Midbrain (tissue), 1 donor: ENCODE data around the gene SPTBN1.

Experiments used
- DNase-seq: peaks from one replicate; lab custom pipeline; 2025; lab: John Stamatoyannopoulos, UW

Gene SPTBN1

DNA sequence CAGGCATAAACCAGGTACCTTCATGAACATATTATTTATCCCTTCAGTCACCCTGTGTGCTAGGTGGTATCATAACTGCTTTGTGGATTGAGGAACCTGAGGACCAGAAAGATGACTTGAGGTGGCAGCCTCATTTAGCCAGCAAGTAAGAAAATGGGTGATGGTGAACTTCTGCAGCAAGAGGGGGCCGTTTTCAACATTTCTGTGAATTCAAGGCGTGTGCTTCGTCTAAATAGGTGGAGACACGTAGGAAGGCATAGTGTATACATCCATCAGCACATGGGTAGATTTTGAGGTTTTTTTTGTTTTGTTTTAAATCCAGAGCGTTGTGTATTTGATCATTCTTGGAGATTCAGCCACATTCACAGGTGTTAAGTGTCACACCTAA lies 118.7 kb downstream of the SPTBN1 start:
- DNase-seq, result no peak

DNA sequence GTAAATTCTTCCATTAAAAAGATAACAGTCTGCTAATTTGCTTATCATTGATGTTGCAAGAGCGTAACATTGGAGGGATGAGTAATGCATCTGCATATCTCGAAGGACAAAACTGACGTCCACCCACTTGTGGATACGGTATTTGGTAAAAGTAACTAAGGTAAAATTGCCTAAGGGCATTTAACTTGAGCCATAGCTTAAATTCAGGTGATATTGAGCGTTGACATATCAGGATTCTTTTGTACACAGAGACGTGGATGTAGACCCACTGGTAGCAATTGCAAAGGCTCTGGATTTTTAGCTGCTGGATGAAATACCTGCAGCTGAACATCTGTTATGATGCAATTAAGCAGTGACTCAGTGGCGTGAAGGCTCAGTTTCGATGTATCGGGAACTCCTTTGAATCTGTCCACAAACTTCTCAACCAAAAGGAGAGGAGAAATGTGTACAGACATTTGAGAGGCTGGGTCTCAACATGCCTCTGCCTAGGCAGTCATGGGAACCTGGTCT lies 119.3 kb downstream of the SPTBN1 start:
- DNase-seq, result no peak

DNA sequence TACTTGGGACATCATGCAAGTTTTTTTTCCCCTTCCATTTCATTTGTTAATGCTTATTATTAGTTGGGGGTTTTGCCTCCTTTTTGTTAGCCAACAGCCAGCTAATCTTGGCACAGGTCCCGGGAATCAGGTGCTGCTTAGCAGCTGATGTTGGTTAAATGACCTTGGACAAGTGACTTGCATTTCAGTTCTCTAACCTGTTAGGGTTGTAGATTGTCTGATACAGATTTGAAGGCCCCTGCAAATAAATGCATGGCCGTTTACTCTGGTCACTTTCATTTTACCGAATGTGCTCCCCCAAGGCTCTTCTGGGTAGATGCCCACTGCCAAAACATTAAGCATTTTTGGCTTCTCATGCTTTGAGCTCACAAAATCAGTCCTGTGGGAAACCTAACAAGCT lies 120.9 kb downstream of the SPTBN1 start:
- DNase-seq, result peak; percentile 29

DNA sequence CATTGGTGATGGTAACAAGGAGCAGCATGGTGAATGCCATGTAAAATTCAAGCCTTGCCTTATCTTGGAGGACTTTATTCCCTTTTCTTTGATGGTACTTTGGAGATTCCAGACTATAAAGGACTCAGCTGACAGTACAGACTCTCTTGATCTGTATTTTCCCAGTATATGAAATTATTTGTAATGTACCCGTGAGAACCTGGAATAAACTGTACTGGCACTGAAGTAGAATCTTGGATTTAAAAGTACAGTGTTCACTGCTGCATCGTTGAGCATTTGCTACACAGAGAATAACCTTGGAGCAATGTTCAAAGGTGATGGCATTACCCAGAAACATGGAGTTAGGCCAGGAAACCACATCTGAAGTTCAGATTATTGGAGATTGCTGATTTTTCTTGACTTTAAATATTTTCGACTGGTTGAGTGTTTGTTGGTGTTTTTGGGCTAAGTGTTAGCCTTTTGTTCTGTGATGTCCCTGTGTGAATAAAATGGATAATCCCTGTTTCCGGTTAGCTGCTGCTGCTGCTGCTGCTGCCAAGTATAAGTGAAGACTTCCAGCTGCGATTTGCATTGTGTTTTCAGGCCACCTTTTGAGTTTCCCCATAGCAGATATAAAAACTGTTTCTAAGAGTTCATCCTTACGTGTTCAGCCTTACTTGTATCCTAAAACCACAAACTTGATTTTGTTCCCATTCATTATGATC lies 122.0 kb downstream of the SPTBN1 start:
- DNase-seq, result no peak

DNA sequence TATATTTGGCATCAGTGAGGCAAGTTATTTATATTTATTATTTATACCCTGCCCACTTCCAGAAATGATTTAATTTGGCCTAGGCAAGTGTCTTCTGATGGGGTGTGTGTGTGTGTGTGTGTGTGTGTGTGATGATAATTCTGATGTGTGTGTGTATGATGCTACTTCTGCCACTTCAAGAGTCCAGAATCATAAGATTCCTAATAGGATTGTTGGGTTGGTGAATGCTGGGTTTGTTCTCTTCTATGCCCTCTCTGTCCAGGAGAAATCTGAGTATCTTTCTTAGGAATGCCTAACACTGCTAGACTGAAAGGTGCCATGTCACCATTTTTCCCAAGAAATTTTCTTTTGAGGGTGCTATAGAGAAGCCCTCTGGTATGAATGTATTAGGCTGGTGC lies 122.5 kb downstream of the SPTBN1 start:
- no peak for DNase-seq

DNA sequence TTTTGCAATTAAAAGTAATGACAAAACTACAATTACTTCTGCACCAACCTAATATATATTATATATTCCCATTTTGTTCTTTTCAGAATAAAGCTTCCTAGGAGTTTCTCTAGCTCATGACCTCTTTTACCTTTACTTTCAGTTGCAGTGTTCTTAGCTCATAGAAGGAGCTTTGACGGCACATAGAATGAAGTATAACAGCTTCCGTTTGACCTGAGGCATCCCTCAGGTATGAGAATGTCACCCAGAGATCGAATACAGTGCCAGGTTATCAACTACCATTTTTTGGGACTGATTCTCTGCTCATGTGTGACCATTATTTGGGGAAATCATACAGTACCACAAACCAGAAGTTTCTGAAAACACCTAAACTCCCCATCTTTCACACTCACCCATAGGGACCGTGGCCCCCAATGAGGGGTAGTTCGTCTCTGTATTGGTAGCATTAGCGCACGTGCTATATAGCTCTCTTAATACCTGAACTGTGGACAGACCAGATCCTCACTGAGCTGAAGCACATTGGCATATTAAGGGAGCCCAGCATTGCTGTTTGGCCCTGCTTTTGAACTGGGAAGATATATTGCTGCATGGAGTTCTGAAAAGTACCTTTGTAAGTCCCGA lies 123.0 kb downstream of the SPTBN1 start:
- no peak for DNase-seq

DNA sequence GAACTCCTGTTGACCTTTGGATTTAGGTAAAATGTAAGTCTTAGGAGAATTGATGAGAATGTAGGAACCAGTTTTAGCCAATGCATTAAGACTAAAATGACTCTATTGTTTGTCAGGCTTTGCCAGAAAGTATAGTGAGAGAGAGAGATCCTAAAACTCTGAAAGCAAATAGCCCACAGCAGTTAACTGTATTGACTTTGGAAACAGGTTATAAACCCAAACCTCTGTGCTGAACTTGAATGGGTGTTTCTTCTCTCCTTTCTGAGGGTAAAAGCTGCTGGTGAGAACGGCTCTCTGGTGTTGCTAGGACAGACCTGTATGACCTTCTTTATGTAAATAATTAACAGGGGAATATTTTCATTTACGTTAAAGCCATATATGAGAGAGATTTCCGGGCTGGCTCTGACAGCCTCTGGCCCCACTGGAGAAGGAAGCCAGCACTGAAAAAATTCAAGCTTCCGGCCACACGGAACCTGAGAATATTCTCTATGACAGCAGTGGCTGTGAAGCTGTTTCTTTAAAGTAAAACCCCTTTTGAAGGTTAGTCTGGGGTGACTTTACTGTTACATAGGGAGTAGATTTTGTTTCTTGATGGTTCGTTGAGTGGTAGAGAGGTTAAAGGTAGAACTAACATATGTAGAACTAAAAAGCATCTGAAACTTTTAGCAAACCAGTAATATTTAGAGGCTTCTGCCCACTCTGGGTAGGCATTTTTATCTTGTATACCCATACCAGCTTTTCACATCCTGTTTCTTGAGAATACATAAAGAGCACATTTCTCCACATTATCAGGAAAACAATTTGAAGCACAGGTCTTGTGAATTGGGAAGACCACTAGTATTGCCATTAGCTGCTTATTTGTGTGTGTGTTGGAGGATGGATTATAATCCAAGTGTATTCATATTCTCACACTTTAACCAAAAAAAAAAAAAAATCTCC lies 123.8 kb downstream of the SPTBN1 start:
- no peak for DNase-seq

DNA sequence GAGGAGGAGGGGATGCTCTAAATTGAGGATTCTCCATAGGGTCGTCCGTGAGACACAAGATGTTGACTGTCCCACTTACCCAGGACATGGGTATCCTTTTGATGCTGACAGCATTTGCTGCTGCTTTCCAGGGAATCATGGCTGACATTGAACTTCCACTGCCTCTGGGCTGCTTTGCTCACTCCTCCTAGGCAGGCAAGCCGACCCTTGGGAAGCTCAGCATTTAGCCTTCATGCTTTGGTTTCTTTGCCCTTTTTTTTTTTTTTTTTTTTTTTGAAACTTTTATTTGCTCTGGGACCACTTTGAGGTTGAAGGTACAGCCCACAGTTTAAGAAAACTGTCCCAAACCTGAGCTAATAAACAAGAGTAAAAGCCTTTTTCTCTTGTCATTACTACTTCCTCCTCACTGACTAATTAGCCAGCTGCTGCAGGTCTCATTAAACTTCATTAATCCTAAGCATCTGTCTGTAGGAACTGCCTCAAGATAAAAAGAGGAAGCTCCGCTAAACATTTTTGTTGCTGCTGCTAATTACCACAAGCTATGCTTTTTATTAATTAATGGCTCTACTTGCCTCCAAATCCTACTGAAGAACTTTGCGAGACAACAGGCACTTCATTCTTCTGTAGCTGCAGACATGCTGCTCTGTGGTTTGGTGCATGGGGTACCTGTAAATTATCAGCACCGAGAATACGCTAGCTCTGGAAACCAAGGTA lies 125.4 kb downstream of the SPTBN1 start:
- no peak for DNase-seq

DNA sequence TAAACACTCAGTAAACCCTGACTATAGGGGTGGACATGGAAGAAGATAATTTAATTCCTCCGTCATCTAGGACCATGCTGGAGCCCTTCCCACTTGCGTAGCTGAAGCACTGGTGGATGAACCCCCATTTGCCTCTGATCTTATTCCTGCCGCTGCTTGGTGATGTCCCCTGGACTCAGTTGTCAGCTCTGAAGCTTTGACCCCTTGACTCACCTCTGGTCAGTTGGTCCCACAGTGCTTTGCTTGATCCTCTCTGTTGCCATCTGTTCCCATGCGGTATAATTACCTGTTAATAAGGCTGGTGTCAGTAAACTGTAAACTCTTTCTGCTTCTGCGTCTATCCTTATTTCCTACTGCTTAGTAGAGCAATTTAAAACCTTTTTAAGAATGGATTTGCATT lies 126.9 kb downstream of the SPTBN1 start:
- no peak for DNase-seq

DNA sequence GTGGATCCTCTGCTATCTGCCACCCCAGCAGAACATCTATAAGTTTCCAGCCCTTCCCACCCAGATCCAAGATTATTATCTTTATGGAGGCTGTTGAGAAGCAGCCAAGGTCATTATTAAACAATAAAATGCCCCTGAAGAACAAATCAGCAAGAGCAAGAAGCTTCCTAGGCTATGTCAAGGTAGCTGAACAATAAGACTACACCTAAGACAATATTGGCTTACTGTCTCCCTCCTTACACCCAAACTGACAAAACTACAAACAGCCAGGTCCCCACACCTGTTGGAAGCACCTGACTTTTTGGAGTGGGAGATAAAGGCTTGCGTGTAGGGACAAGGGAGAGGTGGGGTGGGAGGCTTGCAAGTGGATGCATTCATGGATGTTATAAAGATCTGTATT lies 128.5 kb downstream of the SPTBN1 start:
- DNase-seq, result no peak

DNA sequence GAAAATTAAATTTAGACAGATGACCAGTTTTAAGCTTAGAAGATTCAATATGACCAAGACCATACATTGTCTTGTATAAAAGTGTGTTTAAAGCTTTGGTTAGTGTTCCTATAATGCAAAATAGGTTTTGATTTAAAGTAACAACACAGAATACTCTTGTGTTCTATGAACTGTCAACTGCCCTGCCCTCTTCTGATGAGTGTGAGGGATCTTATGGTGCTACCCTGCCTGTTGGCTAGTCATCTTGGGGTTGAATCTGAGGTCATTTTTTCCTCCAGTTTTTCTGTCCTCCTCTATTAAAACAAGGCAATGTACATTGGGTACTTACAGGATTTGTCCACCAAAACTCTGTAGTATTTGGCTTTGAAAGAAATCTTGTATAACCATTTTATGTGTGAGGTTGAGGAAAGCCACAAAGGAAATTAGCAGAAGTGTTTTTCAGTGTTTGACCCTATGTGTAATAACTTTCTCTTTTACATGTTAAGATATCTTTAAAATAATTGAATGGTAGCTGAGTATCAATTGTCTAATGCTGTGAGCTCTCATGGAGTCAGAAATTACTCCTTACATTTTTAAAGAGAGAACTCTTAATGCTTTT lies 129.1 kb downstream of the SPTBN1 start:
- DNase-seq, result no peak

DNA sequence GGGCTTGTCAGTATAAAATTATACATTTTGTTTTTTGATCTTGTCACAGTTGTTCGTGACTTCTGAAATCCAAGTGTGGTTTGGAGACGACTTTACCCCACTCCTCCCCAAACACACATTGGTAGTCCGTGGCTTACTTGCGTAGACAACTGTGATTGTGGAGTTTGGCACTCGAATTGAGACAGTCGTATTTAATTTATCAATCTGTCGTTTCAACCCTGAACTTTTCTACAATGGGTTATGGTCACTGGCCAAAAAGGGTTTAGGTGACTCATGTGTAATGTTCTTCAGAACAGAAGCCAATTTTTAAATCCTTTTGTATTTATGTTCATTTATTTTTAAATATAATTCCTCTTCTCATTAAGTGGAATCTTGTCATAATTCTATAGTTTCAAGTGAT lies 129.9 kb downstream of the SPTBN1 start:
- DNase-seq, result no peak

DNA sequence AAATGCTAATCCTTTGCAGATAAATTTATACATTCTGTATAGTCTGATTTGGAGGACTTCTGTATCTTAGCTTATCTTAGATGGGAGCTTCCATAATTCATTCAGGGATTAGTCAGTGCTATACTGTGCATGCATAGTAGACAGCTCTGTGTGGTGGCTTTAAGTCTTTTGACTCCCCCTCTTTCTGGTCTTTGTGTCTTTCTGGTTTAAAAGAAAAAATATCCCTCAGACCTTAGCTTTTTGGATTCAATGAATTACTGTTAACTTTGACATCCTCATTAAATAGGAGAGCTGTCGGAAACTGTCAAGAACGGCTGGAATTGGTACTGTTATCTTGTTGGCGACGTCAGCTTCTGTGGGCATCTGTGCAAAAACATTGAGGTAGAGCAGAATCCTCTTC lies 130.4 kb downstream of the SPTBN1 start:
- DNase-seq, result no peak

DNA sequence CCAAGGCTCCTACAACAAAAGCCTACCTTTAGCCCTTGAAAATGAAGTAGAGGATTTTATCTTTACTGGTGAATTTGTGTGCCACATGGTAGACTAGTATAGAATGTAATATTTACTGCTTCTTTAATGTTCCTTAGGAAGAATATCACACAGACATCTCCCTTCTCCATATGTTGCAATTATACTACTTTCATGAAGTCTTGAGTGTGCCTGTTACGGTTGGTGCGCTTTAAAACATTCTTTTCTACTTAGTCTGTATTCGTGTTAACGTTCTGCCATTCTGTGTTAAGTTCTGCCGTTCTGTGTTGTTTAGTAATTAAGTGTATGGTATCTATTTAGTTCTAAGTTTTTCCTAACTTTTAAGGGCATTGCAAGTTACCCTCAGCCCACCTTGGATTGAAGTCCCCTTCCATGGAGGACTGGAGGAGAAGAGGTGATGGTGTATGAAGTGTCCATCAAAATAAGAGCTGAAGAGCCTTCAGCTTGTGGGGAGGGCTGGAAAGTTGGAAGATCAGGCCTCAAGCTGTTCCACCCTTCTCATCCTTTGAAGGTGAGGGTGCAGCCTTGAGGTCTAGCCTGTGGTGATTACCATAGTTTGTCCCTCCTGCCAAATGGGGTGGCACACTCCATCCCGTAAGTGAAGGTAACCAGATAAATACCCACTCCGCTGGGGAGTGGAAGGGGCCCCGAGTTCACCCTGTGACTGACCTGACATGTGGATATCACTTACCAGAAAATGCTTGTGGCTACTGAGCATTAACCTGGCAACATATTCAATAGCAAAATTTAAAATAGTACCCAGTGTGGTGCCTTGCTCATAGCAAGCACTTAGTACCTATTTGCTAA lies 131.3 kb downstream of the SPTBN1 start:
- DNase-seq, result no peak

DNA sequence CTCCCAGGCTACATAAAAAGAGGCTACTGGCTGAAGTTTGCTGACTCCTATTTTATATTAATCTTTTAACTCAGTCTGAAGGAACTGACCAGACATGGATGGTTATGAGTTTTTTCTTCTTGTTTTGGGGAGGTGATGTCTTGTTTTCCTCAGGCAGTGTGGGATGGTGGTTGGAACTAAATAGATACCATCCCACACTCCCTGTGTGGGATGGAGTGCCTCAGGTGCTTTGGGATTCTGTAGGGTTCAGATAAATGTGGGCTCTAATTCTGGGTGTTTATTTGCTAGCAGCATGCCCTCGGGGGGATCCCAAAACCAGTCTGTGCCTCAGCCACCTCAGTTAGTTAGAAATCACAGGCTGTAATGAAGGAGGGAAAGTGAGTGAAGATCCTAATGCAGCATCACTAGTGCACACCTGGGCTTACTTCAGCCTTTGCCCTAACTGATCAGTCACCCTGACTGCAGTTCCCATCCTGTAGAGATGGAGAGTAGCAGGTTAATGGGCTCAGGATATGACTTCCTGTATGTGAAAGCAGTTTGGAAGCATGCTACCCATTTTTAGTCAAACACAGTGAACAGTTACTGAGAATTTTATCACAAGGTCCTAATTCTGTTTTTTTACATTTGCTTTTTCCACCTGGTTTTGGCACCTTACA lies 132.2 kb downstream of the SPTBN1 start:
- no peak for DNase-seq

DNA sequence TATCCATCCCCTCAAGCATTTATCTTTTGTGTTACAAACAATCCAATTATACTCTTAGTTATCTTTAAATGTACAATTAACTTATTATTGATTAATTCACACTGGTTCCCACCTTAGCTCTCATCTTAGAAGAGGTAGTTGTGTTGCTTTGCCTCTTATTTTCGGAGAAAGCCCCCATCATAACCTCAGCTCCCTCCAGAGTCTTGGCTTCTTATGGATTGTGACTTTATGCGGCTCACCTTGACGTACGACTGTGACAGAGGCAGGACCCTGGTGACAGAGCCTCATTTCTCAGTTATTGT lies 132.9 kb downstream of the SPTBN1 start:
- DNase-seq, result no peak

DNA sequence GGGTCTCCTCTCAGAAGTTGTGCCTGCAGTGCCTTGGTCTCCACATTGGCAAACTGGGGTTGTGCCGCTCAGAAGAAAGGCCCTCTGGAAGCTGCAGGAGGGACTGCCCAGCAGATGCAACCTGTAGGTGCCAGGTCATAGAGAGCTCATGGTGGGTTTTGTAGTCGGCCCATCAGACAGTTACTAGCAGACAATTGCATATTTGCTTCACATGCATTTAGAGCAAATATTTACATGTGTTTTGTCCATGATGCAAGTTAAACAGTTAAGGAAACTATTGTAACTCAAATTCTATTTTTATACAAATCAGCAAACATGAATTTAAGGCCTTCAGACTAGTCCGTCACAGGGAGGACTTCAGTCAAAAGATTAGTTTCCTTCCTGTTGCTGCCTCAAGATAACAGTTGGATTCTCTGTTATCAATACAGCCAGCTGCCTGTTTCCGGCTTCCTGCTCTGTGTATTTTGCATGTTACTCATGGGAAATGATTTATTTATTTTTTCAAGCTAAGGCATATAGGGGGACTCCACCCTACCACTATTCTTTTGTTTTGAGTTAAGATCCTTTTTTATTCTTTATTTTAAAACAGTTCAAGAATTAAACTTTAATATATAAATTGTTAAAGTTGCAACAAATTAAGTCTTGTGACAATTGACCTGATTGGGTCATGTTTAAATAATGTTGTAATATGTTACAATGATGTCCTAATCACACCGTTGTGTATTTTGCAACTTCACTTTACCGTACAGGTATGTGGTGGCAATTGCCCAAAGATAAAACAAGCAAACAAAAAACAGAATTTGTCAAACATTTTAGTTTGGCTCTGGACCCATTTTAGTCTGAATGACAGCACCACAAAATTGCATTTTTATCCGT lies 133.5 kb downstream of the SPTBN1 start:
- no peak for DNase-seq

DNA sequence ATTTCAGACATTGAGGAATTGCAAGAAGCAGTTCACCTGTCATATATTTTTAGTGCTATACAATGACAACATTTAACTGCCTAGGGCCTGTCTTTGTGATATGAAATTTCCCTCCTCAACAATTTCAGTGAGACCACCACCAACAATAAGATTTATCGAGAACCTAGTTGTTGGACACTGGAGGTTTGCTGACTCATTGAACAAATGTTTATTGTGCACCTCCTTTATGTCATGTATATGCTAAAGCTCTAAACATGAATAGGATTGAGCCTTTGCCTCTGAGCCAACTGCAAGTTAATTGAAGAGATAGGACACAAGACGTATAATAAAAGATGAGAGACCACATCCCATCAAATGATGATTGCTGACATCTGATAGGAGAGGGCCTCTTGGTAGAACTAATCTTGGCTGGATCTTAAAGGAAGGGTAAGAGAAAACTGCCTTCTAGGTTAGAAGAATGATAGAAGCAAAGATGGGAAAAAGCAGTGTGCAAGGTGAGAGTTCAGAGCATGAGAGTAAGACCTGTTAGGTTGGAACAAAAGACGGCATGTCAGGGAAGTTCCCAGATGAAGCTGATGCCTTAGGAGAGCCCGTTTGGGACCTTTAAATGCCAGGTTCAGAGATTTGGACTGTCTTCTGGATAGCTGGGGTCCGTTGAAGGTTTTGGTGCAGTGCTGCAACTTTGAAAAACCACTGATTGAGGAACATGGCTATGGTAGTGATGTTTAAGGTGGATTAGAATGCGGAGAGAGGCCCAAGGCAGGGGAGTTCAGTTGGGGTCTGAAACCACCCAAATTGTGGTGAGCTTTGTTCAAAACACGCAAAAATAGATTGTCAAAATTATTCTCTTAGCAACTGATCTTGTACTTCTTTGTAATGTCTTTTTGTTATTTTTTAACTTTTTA lies 134.3 kb downstream of the SPTBN1 start:
- DNase-seq, result no peak
